ENCODE results near the gene ARHGAP18. TPM values are rescaled to one million over a fixed set of nuclear protein-coding genes. Genes with fewer than 3 reads are reported as not detected.

Gene ARHGAP18
- total RNA-seq, 1 donor from 2014 or later, result 57.9 TPM

- H3K4me3 ChIP-seq, result no peak overlapping the region
- peak in 1 of 2 donors; percentile 23 for ATAC-seq
- peak overlapping the region; percentile 26 for H3K27ac ChIP-seq
- H3K4me1 ChIP-seq, result peaks cover 39% of the 10 kb centered on the region
- H3K9me3 ChIP-seq, result no peaks in the 10 kb centered on the region
- TF ChIP-seq CTCF (IDR thresholded peaks at IDR 0.05), result no peak
- no peak for DNase-seq
- no peaks in the 10 kb centered on the region for H3K27me3 ChIP-seq (ENCODE audit: low read depth)
- H3K36me3 ChIP-seq, result no peaks in the 10 kb centered on the region
- intact Hi-C loops (cut with DNase I), result no loop called here
These were observed 64.7 kb downstream of the ARHGAP18 start for GRCh38 chr6:129645106-129645829.

GRCh38 chr6:129644567-129645015, 65.4 kb downstream of the ARHGAP18 start:
- peak in 1 of 2 donors; percentile 42 for ATAC-seq

GRCh38 chr6:129643968-129644367, 66.0 kb downstream of the ARHGAP18 start:
- no peak overlapping the region for H3K4me3 ChIP-seq
- no peaks in the 10 kb centered on the region for H3K36me3 ChIP-seq
- ATAC-seq, result no peak
- no peaks in the 10 kb centered on the region for H3K27me3 ChIP-seq (ENCODE audit: low read depth)
- H3K27ac ChIP-seq, result no peak overlapping the region
- peaks cover 40% of the 10 kb centered on the region for H3K4me1 ChIP-seq
- H3K9me3 ChIP-seq, result no peaks in the 10 kb centered on the region
- no peak for TF ChIP-seq CTCF (IDR thresholded peaks at IDR 0.05)
- DNase-seq, result no peak
- intact Hi-C loops (cut with DNase I), result no loop called here

More at GRCh38 chr6:129644567-129645015, 65.4 kb downstream of the ARHGAP18 start:
- intact Hi-C loops (cut with DNase I), result no loop called here
- TF ChIP-seq CTCF (IDR thresholded peaks at IDR 0.05), result no peak
- H3K9me3 ChIP-seq, result no peaks in the 10 kb centered on the region
- peak overlapping the region; percentile 26 for H3K27ac ChIP-seq
- no peak overlapping the region for H3K4me3 ChIP-seq
- H3K27me3 ChIP-seq (ENCODE audit: low read depth), result no peaks in the 10 kb centered on the region
- peaks cover 36% of the 10 kb centered on the region for H3K4me1 ChIP-seq
- DNase-seq, result no peak
- H3K36me3 ChIP-seq, result no peaks in the 10 kb centered on the region

- ATAC-seq, result no peak
- peaks cover 45% of the 10 kb centered on the region for H3K4me1 ChIP-seq
- no peaks in the 10 kb centered on the region for H3K36me3 ChIP-seq
- no peak for TF ChIP-seq CTCF (IDR thresholded peaks at IDR 0.05)
- H3K27me3 ChIP-seq (ENCODE audit: low read depth), result no peaks in the 10 kb centered on the region
- intact Hi-C loops (cut with DNase I), result no loop called here
- DNase-seq, result no peak
- H3K4me3 ChIP-seq, result no peak overlapping the region
- no peak overlapping the region for H3K27ac ChIP-seq
- H3K9me3 ChIP-seq, result no peaks in the 10 kb centered on the region
These were observed 66.8 kb downstream of the ARHGAP18 start for GRCh38 chr6:129643176-129643575.

GRCh38 chr6:129642322-129642721, 67.7 kb downstream of the ARHGAP18 start:
- ATAC-seq, result no peak
- Histone ChIP-seq H3K4me1 (peaks cover 50% of the 10 kb centered on the region), H3K27ac (no peak overlapping the region), H3K27me3 (ENCODE audit: low read depth) (no peaks in the 10 kb centered on the region), H3K4me3 (no peak overlapping the region), H3K9me3 (no peaks in the 10 kb centered on the region), H3K36me3 (peaks cover 2% of the 10 kb centered on the region)
- no peak for TF ChIP-seq CTCF (IDR thresholded peaks at IDR 0.05)
- intact Hi-C loops (cut with DNase I), result no loop called here
- no peak for DNase-seq
